ENCODE data around the gene STIM2.

STIM2 gene

GRCh38 chr4:27062256-27062655 is 201.6 kb downstream of the STIM2 start:
- DNase-seq (ENCODE audit: extremely low read depth, low read depth) = no peak
- no peak for TF ChIP-seq CTCF (IDR thresholded peaks at IDR 0.05; ENCODE audit: low read depth, low read length, missing control alignments)
- H3K4me3 ChIP-seq (replicated peaks; ENCODE audit: low read depth, low read length) = no peak overlapping the region

- DNase-seq (ENCODE audit: extremely low read depth, low read depth) = no peak
- H3K4me3 ChIP-seq (replicated peaks; ENCODE audit: low read depth, low read length) = no peak overlapping the region
- no peak for TF ChIP-seq CTCF (IDR thresholded peaks at IDR 0.05; ENCODE audit: low read depth, low read length, missing control alignments)
Measured at GRCh38 chr4:27066591-27066990, 205.9 kb downstream of the STIM2 start.

- no peak overlapping the region for H3K4me3 ChIP-seq (replicated peaks; ENCODE audit: low read depth, low read length)
- no peak for DNase-seq (ENCODE audit: extremely low read depth, low read depth)
- TF ChIP-seq CTCF (IDR thresholded peaks at IDR 0.05; ENCODE audit: low read depth, low read length, missing control alignments) = no peak
Measured at GRCh38 chr4:27068151-27068867, 207.7 kb downstream of the STIM2 start.
